ENCODE measurements around the gene TECTA.

TECTA gene

GRCh38 chr11:121071846-121072450 lies 29.1 kb upstream of the TECTA start:
- no peak for TF ChIP-seq CTCF (IDR thresholded peaks at IDR 0.05; ENCODE audit: insufficient read depth, missing control alignments)
- FAIRE-seq (no peak), DNase-seq (ENCODE audit: insufficient read length, low spot score) (no peak)

- DNase-seq (ENCODE audit: insufficient read length, low spot score) (no peak), FAIRE-seq (no peak)
- no peak for TF ChIP-seq CTCF (IDR thresholded peaks at IDR 0.05; ENCODE audit: insufficient read depth, missing control alignments)
Observed at GRCh38 chr11:121081321-121081720, 19.7 kb upstream of the TECTA start.

- no peak for TF ChIP-seq CTCF (IDR thresholded peaks at IDR 0.05; ENCODE audit: insufficient read depth, missing control alignments)
- DNase-seq (ENCODE audit: insufficient read length, low spot score) (no peak), FAIRE-seq (no peak)
Observed at GRCh38 chr11:121082219-121082618, 18.8 kb upstream of the TECTA start.

GRCh38 chr11:121082670-121083069 lies 18.4 kb upstream of the TECTA start:
- FAIRE-seq, result no peak
- TF ChIP-seq CTCF (IDR thresholded peaks at IDR 0.05; ENCODE audit: insufficient read depth, missing control alignments), result no peak
- no peak for DNase-seq (ENCODE audit: insufficient read length, low spot score)

- FAIRE-seq (no peak), DNase-seq (ENCODE audit: insufficient read length, low spot score) (no peak)
- TF ChIP-seq CTCF (IDR thresholded peaks at IDR 0.05; ENCODE audit: insufficient read depth, missing control alignments), result no peak
Observed at GRCh38 chr11:121086866-121087265, 14.2 kb upstream of the TECTA start.

GRCh38 chr11:121089566-121089965 lies 11.5 kb upstream of the TECTA start:
- FAIRE-seq (no peak), DNase-seq (ENCODE audit: insufficient read length, low spot score) (no peak)
- no peak for TF ChIP-seq CTCF (IDR thresholded peaks at IDR 0.05; ENCODE audit: insufficient read depth, missing control alignments)

GRCh38 chr11:121090145-121090721 lies 10.8 kb upstream of the TECTA start:
- no peak for DNase-seq (ENCODE audit: insufficient read length, low spot score)
- FAIRE-seq, result no peak
- no peak for TF ChIP-seq CTCF (IDR thresholded peaks at IDR 0.05; ENCODE audit: insufficient read depth, missing control alignments)
